Measurements from ENCODE around the gene CHRNA4.

CHRNA4 gene

GRCh38 chr20:63364801-63365585, 3.8 kb upstream of the CHRNA4 start:
- no peak for DNase-seq (ENCODE audit: low read depth in 1 of 2, low spot score in 1 of 2)

- DNase-seq (ENCODE audit: low read depth in 1 of 2, low spot score in 1 of 2): no peak
Measured at GRCh38 chr20:63363981-63364561, 2.9 kb upstream of the CHRNA4 start.

GRCh38 chr20:63363013-63363957, 2.1 kb upstream of the CHRNA4 start:
- no peak for DNase-seq (ENCODE audit: low read depth in 1 of 2, low spot score in 1 of 2)

GRCh38 chr20:63362436-63363009, 1.4 kb upstream of the CHRNA4 start:
- no peak for DNase-seq (ENCODE audit: low read depth in 1 of 2, low spot score in 1 of 2)

- no peak for DNase-seq (ENCODE audit: low read depth in 1 of 2, low spot score in 1 of 2)
Measured at GRCh38 chr20:63361519-63362435, 628 bp upstream of the CHRNA4 start.

- DNase-seq (ENCODE audit: low read depth in 1 of 2, low spot score in 1 of 2): no peak
Measured at GRCh38 chr20:63359937-63360849, 956 bp downstream of the CHRNA4 start.

GRCh38 chr20:63359164-63359934, 1.8 kb downstream of the CHRNA4 start:
- no peak for DNase-seq (ENCODE audit: low read depth in 1 of 2, low spot score in 1 of 2)

- no peak for DNase-seq (ENCODE audit: low read depth in 1 of 2, low spot score in 1 of 2)
Measured at GRCh38 chr20:63357921-63358905, 2.9 kb downstream of the CHRNA4 start.

GRCh38 chr20:63356931-63357879, 3.9 kb downstream of the CHRNA4 start:
- no peak for DNase-seq (ENCODE audit: low read depth in 1 of 2, low spot score in 1 of 2)

GRCh38 chr20:63356511-63356910, 4.6 kb downstream of the CHRNA4 start:
- no peak for DNase-seq (ENCODE audit: low read depth in 1 of 2, low spot score in 1 of 2)

- no peak for DNase-seq (ENCODE audit: low read depth in 1 of 2, low spot score in 1 of 2)
Measured at GRCh38 chr20:63355781-63356295, 5.3 kb downstream of the CHRNA4 start.

GRCh38 chr20:63354636-63355350, 6.4 kb downstream of the CHRNA4 start:
- DNase-seq (ENCODE audit: low read depth in 1 of 2, low spot score in 1 of 2): no peak

- no peak for DNase-seq (ENCODE audit: low read depth in 1 of 2, low spot score in 1 of 2)
Measured at GRCh38 chr20:63352811-63353221, 8.3 kb downstream of the CHRNA4 start.

- no peak for DNase-seq (ENCODE audit: low read depth in 1 of 2, low spot score in 1 of 2)
Measured at GRCh38 chr20:63351811-63352591, 9.1 kb downstream of the CHRNA4 start.

- no peak for DNase-seq (ENCODE audit: low read depth in 1 of 2, low spot score in 1 of 2)
Measured at GRCh38 chr20:63351326-63351700, 9.8 kb downstream of the CHRNA4 start.
